Gastrocnemius medialis (tissue), 4 donors: ENCODE data around the gene AGXT2.

Source experiments
- POLR2A ChIP-seq, 2 donors: fragments of 450-650 bp; IDR thresholded peaks; one replicate each; pipeline ENCODE4 v1.6.1; 2017; ENCODE audit warnings: antibody characterized with exemption in 2 of 2, mild to moderate bottlenecking in 2 of 2, moderate library complexity in 2 of 2
- TF ChIP-seq, protein P1 (sequence below), 5 experiments: fragments of 450-650 bp in 3 of 5; fragments of 200-600 bp in 2 of 5; sonication (generic) in 2 of 5; IDR thresholded peaks in 4 of 5; conservative IDR thresholded peaks in 1 of 5; 1 replicate in 4 of 5; 2 replicates in 1 of 5; pipeline ENCODE4 v1.5.1; 2016 to 2019; ENCODE audit warnings: antibody characterized with exemption in 5 of 5, mild to moderate bottlenecking in 3 of 5, moderate library complexity in 3 of 5

GRCh38 chr5:35036536-35036935 is 11.2 kb downstream of the AGXT2 start:
- TF ChIP-seq, protein P1, sequence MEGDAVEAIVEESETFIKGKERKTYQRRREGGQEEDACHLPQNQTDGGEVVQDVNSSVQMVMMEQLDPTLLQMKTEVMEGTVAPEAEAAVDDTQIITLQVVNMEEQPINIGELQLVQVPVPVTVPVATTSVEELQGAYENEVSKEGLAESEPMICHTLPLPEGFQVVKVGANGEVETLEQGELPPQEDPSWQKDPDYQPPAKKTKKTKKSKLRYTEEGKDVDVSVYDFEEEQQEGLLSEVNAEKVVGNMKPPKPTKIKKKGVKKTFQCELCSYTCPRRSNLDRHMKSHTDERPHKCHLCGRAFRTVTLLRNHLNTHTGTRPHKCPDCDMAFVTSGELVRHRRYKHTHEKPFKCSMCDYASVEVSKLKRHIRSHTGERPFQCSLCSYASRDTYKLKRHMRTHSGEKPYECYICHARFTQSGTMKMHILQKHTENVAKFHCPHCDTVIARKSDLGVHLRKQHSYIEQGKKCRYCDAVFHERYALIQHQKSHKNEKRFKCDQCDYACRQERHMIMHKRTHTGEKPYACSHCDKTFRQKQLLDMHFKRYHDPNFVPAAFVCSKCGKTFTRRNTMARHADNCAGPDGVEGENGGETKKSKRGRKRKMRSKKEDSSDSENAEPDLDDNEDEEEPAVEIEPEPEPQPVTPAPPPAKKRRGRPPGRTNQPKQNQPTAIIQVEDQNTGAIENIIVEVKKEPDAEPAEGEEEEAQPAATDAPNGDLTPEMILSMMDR (IDR thresholded peaks at IDR 0.05 in 4 of 5, conservative IDR thresholded peaks at IDR 0.05 in 1 of 5), result no peak
- no peak for TF ChIP-seq POLR2A (IDR thresholded peaks at IDR 0.05)
